Immature natural killer cell (primary cell): ENCODE measurements around the gene DAPK1. TPM values are rescaled to one million over a fixed set of nuclear protein-coding genes. Genes with fewer than 3 reads are reported as not detected.

ENCODE experiments used
- DNase-seq, 3 donors: peaks; one replicate each; pipeline ENCODE4 v3.0.0; 2022; ENCODE audit warnings: mixed read lengths in 1 of 3
- H3K27ac Mint-ChIP-seq, 6 donors: one replicate each; pipeline ENCODE4 v1.8.0; 2020; ENCODE audit warnings: mixed read lengths in 6 of 6, mild to moderate bottlenecking in 5 of 6, inconsistent platforms in 4 of 6, moderate library complexity in 3 of 6
- H3K27me3 Mint-ChIP-seq, 3 donors: one replicate each; pipeline ENCODE4 v1.8.0; 2020 to 2021; ENCODE audit warnings: low read depth in 3 of 3, mild to moderate bottlenecking in 3 of 3, mixed read lengths in 3 of 3, moderate library complexity in 3 of 3, inconsistent platforms in 1 of 3
- H3K36me3 Mint-ChIP-seq, 3 donors: one replicate each; pipeline ENCODE4 v1.8.0; 2020; ENCODE audit warnings: mixed read lengths in 3 of 3, inconsistent platforms in 2 of 3, mild to moderate bottlenecking in 2 of 3
- H3K4me1 Mint-ChIP-seq, 2 donors: one replicate each; pipeline ENCODE4 v1.8.0; 2020; ENCODE audit warnings: inconsistent platforms in 2 of 2, mild to moderate bottlenecking in 2 of 2, mixed read lengths in 2 of 2, moderate library complexity in 1 of 2
- H3K4me3 Mint-ChIP-seq, 5 donors: one replicate each; pipeline ENCODE4 v1.8.0; 2020; ENCODE audit warnings: mild to moderate bottlenecking in 5 of 5, mixed read lengths in 5 of 5, inconsistent platforms in 3 of 5, moderate library complexity in 3 of 5
- H3K9me3 Mint-ChIP-seq, 6 donors: one replicate each; pipeline ENCODE4 v1.8.0; 2020; ENCODE audit warnings: mild to moderate bottlenecking in 6 of 6, mixed read lengths in 6 of 6, inconsistent platforms in 4 of 6, moderate library complexity in 3 of 6
- polyA plus RNA-seq, 3 donors: library from polyadenylated mRNA; unstranded; fragments of 300-500 nt; fragmentation: Illumina TruSeq; gene quantifications; one replicate each; pipeline ENCODE4 v1.2.3, GENCODE V29; 2021

Gene DAPK1
- polyA plus RNA-seq, 3 donors from 2014 or later = 0.82 to 1.3 TPM; not detected in 1

DNA sequence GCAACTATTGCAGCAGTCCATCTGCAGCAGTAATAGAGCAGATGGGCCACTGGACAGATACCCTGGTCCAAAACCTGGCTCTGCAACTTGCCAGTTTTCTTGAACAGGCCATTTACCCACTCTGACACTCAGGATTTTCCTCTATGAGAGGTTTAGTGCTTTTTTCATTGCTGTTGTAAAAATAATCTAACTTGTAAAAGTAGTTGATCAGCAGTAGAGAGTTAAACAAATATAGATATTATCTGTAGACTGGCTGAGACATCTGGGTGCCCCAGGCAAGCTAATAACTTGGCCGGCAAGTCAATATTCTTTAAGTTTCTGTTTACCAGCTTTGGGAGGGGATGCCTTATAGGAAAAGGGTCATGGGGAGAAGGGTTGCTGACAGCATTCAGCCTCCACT, 4.1 kb downstream of the DAPK1 start:
- H3K27ac Mint-ChIP-seq = no peak overlapping the region
- H3K4me1 Mint-ChIP-seq = peaks cover 0 to 4% of the 10 kb centered on the region in 2 donors
- H3K36me3 Mint-ChIP-seq = no peaks in the 10 kb centered on the region
- peaks cover 0 to 13% (median 11%) of the 10 kb centered on the region in 3 donors for H3K27me3 Mint-ChIP-seq
- H3K9me3 Mint-ChIP-seq = no peaks in the 10 kb centered on the region
- H3K4me3 Mint-ChIP-seq = no peak overlapping the region
- no peak for DNase-seq

DNA sequence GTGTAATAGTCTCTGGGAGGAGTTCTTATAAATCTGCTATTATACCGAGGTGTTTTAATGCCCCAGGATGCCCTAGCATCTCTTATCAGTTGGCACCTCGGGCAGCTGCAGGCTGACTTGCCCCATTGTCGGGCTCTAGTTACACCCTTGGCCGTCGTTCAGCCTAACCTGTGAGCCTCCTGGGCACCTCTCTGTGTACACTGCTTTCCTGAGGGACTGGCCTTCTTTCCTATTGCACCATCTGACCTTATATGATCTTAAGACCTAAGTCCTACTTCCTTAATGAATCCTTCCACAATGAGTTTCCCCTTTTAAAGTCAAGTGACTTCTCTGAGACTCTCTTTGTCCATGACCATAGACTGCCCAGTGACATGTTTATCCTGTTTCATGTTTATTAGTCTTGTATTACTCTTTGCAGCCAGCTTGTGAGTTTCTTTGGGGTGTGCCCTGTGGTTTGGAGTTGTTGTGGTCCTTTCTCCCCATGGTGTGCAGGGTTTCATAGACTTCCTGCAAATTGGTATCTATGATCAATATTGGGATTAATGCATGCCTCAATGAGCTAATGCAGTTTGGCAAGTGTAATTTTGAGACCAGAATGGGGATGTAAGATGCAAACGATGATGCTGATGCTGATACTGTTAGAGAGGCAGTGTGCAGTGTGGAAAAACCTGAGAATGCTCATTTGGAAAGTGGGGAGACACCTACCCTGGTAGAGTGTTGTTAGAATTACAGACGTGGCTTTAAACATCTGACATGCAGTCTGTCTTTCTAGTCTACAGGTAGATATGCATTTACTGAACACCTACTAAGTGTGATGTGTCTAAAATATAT, 4.9 kb downstream of the DAPK1 start:
- DNase-seq = no peak
- no peak overlapping the region for H3K4me3 Mint-ChIP-seq
- peaks cover 0 to 11% (median 7%) of the 10 kb centered on the region in 3 donors for H3K27me3 Mint-ChIP-seq
- H3K36me3 Mint-ChIP-seq = no peaks in the 10 kb centered on the region
- H3K9me3 Mint-ChIP-seq = no peaks in the 10 kb centered on the region
- H3K27ac Mint-ChIP-seq = no peak overlapping the region
- H3K4me1 Mint-ChIP-seq = peaks cover 0 to 4% of the 10 kb centered on the region in 2 donors

GRCh38 chr9:87503430-87503829, 5.8 kb downstream of the DAPK1 start:
- Mint-ChIP-seq H3K4me1 (peaks cover 0 to 4% of the 10 kb centered on the region in 2 donors), H3K27me3 (peaks cover 0 to 11% (median 7%) of the 10 kb centered on the region in 3 donors), H3K4me3 (no peak overlapping the region), H3K9me3 (no peaks in the 10 kb centered on the region), H3K27ac (no peak overlapping the region), H3K36me3 (no peaks in the 10 kb centered on the region)
- no peak for DNase-seq

- Mint-ChIP-seq H3K9me3 (no peaks in the 10 kb centered on the region), H3K27me3 (peaks cover 2 to 10% (median 5%) of the 10 kb centered on the region in 3 donors), H3K36me3 (no peaks in the 10 kb centered on the region), H3K27ac (no peak overlapping the region), H3K4me1 (peaks cover 0 to 2% of the 10 kb centered on the region in 2 donors), H3K4me3 (no peak overlapping the region)
- DNase-seq = no peak
Observed at GRCh38 chr9:87503927-87504326, 6.3 kb downstream of the DAPK1 start.

- Mint-ChIP-seq H3K27me3 (peaks cover 0 to 3% (median 2%) of the 10 kb centered on the region in 3 donors), H3K4me3 (no peak overlapping the region), H3K4me1 (no peaks in the 10 kb centered on the region), H3K9me3 (no peaks in the 10 kb centered on the region), H3K36me3 (no peaks in the 10 kb centered on the region), H3K27ac (no peak overlapping the region)
- DNase-seq = no peak
Observed at GRCh38 chr9:87504938-87505337, 7.3 kb downstream of the DAPK1 start.

DNA sequence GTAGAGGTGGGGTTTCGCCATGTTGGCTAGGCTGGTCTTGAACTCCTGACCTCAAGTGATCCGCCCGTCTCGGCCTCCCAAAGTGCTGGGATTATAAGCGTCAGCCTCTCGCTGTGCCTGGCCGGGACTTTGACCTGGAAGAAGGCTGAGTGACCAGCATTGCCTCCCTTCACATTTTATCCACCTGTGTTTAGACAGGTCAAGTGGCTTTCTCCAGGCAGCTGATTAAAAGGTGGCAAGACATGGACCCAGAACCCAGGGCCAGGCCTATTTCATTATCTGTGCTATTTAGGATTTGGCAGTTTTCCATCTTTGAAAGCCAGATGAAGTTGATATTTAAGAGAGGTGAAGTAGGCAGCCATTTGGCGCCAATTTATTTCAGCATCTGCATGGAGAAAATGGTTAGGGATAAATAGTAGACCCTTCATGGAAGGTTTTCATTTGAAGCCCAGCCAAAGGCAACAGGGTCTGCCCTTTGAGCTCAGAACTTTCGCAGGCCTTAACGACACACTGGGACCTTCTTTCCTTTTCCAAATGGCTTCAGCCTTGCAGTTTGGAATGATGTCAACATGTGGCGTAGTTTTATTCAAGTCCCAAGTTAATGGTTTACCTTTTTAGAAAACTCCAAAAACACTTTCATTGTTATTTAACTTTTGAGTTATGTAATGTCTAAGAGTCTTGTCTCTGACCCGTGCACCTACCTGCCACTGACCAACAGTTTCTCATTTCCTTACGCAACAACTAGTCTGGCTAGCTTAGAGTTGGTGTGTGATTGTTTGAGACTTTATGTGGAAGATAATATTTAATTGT, 8.4 kb downstream of the DAPK1 start:
- no peak overlapping the region for H3K27ac Mint-ChIP-seq

GRCh38 chr9:87507576-87507975, 9.9 kb downstream of the DAPK1 start:
- no peak overlapping the region for H3K4me3 Mint-ChIP-seq
- no peaks in the 10 kb centered on the region for H3K4me1 Mint-ChIP-seq
- H3K27ac Mint-ChIP-seq = no peak overlapping the region
- DNase-seq = no peak
- H3K36me3 Mint-ChIP-seq = peaks cover 0 to 3% (median 0%) of the 10 kb centered on the region in 3 donors
- H3K27me3 Mint-ChIP-seq = peaks cover 0 to 3% (median 2%) of the 10 kb centered on the region in 3 donors
- H3K9me3 Mint-ChIP-seq = peaks cover 0 to 4% (median 0%) of the 10 kb centered on the region in 6 donors

More for the DNA sequence above, 8.4 kb downstream of the DAPK1 start:
- Mint-ChIP-seq H3K27me3 (peaks cover 0 to 3% (median 2%) of the 10 kb centered on the region in 3 donors), H3K4me3 (no peak overlapping the region), H3K4me1 (no peaks in the 10 kb centered on the region), H3K36me3 (peaks cover 0 to under 1% (median 0%) of the 10 kb centered on the region in 3 donors), H3K9me3 (peaks cover 0 to under 1% (median 0%) of the 10 kb centered on the region in 6 donors)
- DNase-seq = no peak

GRCh38 chr9:87510252-87510683, 12.6 kb downstream of the DAPK1 start:
- H3K4me3 Mint-ChIP-seq = no peak overlapping the region
- H3K4me1 Mint-ChIP-seq = no peaks in the 10 kb centered on the region
- DNase-seq = no peak
- H3K27ac Mint-ChIP-seq = no peak overlapping the region
- H3K36me3 Mint-ChIP-seq = peaks cover 0 to 3% (median 0%) of the 10 kb centered on the region in 3 donors
- H3K9me3 Mint-ChIP-seq = peaks cover 0 to 4% (median 0%) of the 10 kb centered on the region in 6 donors
- H3K27me3 Mint-ChIP-seq = peaks cover 2 to 5% (median 3%) of the 10 kb centered on the region in 3 donors

- H3K9me3 Mint-ChIP-seq = peaks cover 0 to 4% (median 0%) of the 10 kb centered on the region in 6 donors
- DNase-seq = no peak
- H3K4me3 Mint-ChIP-seq = no peak overlapping the region
- no peaks in the 10 kb centered on the region for H3K4me1 Mint-ChIP-seq
- H3K36me3 Mint-ChIP-seq = peaks cover 0 to 3% (median 0%) of the 10 kb centered on the region in 3 donors
- no peak overlapping the region for H3K27ac Mint-ChIP-seq
- H3K27me3 Mint-ChIP-seq = peaks cover 5 to 6% (median 5%) of the 10 kb centered on the region in 3 donors
Observed at GRCh38 chr9:87512311-87512710, 14.6 kb downstream of the DAPK1 start.

DNA sequence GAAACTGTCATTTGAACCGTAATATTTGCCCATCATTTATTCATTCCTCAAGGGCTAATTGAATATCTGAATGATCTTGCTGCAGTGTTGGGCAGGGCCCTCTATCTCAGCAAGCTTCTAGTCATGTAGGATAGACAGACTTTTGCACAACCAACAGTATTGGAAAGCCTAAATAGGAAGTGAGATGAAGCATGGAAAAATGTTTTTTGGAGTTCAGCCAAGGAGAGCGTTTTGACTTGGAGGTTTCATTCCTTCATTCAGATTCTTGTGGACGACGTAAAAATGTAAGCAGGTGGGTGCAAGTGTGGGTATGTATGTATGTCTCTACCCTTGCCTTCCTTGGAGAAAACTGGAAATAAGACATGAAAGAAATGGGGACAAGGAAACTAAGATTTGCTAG, 15.5 kb downstream of the DAPK1 start:
- Mint-ChIP-seq H3K9me3 (peaks cover 0 to 4% (median 0%) of the 10 kb centered on the region in 6 donors), H3K27ac (no peak overlapping the region), H3K27me3 (peaks cover 5 to 6% (median 5%) of the 10 kb centered on the region in 3 donors), H3K4me3 (no peak overlapping the region), H3K4me1 (no peaks in the 10 kb centered on the region), H3K36me3 (peaks cover 0 to 3% (median 0%) of the 10 kb centered on the region in 3 donors)
- DNase-seq = no peak

- H3K27ac Mint-ChIP-seq = no peak overlapping the region
- peaks cover 2 to 6% (median 2%) of the 10 kb centered on the region in 3 donors for H3K27me3 Mint-ChIP-seq
- H3K4me3 Mint-ChIP-seq = no peak overlapping the region
- peaks cover 0 to 3% (median 0%) of the 10 kb centered on the region in 3 donors for H3K36me3 Mint-ChIP-seq
- DNase-seq = no peak
- no peaks in the 10 kb centered on the region for H3K4me1 Mint-ChIP-seq
- peaks cover 0 to 4% (median 0%) of the 10 kb centered on the region in 6 donors for H3K9me3 Mint-ChIP-seq
Observed at GRCh38 chr9:87513880-87514535, 16.3 kb downstream of the DAPK1 start.

GRCh38 chr9:87515006-87515405, 17.3 kb downstream of the DAPK1 start:
- H3K27ac Mint-ChIP-seq = no peak overlapping the region
- peaks cover 0 to 4% (median 0%) of the 10 kb centered on the region in 6 donors for H3K9me3 Mint-ChIP-seq
- H3K27me3 Mint-ChIP-seq = peaks cover 2 to 6% (median 2%) of the 10 kb centered on the region in 3 donors
- H3K4me1 Mint-ChIP-seq = no peaks in the 10 kb centered on the region
- H3K4me3 Mint-ChIP-seq = no peak overlapping the region
- H3K36me3 Mint-ChIP-seq = peaks cover 0 to 3% (median 0%) of the 10 kb centered on the region in 3 donors
- DNase-seq = no peak

- no peak for DNase-seq
- peaks cover 0 to 4% (median 0%) of the 10 kb centered on the region in 6 donors for H3K9me3 Mint-ChIP-seq
- no peak overlapping the region for H3K27ac Mint-ChIP-seq
- peaks cover 0 to 3% (median 0%) of the 10 kb centered on the region in 3 donors for H3K36me3 Mint-ChIP-seq
- peaks cover 2 to 6% (median 2%) of the 10 kb centered on the region in 3 donors for H3K27me3 Mint-ChIP-seq
- no peaks in the 10 kb centered on the region for H3K4me1 Mint-ChIP-seq
- no peak overlapping the region for H3K4me3 Mint-ChIP-seq
Observed at GRCh38 chr9:87515588-87516221, 18.0 kb downstream of the DAPK1 start.
